Endothelial cell of hepatic sinusoid (primary cell): ENCODE measurements around the gene BICDL2.

ENCODE experiments used
- in situ Hi-C: cut with HindIII; loops from 2 replicates; pipeline ENCODE4 v1.10.0; 2017; ENCODE audit warnings: low sequenced_read_pairs

Gene BICDL2

GRCh38 chr16:3049921-3050481 is 13.3 kb upstream of the BICDL2 start:
- in situ Hi-C loops: loop anchor here (5.0 kb wide), 2 partner anchors 47 to 102 kb away; partner anchors contain the start of gene ZSCAN10

- in situ Hi-C loops: loop anchor here (5.0 kb wide), 2 partner anchors 50 to 105 kb away; partner anchors contain the start of gene ZSCAN10
Measured at GRCh38 chr16:3047387-3047720, 10.6 kb upstream of the BICDL2 start.

GRCh38 chr16:3046641-3047386 is 10.1 kb upstream of the BICDL2 start:
- in situ Hi-C loops: loop anchor here (5.0 kb wide), 2 partner anchors 50 to 105 kb away; partner anchors contain the start of gene ZSCAN10

- in situ Hi-C loops: loop anchor here (5.0 kb wide), 2 partner anchors 51 to 106 kb away; partner anchors contain the start of gene ZSCAN10
Measured at GRCh38 chr16:3045758-3046640, 9.3 kb upstream of the BICDL2 start, which contains the start of gene MMP25. MMP25 (plus strand) TSS chr16:3046561; CDS start chr16:3046918, 357 bp downstream.

- in situ Hi-C loops: loop anchor here (5.0 kb wide), 2 partner anchors 53 to 108 kb away; partner anchors contain the start of gene ZSCAN10
Measured at GRCh38 chr16:3044708-3045107, 8.0 kb upstream of the BICDL2 start.

- in situ Hi-C loops: no loop called here
Measured at GRCh38 chr16:3042376-3042775, 5.6 kb upstream of the BICDL2 start.

- in situ Hi-C loops: no loop called here
Measured at GRCh38 chr16:3038896-3039295, 2.2 kb upstream of the BICDL2 start.

GRCh38 chr16:3038256-3038655 is 1.5 kb upstream of the BICDL2 start:
- in situ Hi-C loops: no loop called here

- in situ Hi-C loops: no loop called here
Measured at GRCh38 chr16:3035972-3036725, 595 bp downstream of the BICDL2 start.

GRCh38 chr16:3035289-3035971 is 1.3 kb downstream of the BICDL2 start:
- in situ Hi-C loops: no loop called here

- in situ Hi-C loops: no loop called here
Measured at GRCh38 chr16:3032624-3033023, 4.1 kb downstream of the BICDL2 start.

- in situ Hi-C loops: no loop called here
Measured at GRCh38 chr16:3030222-3031212, 6.2 kb downstream of the BICDL2 start.

GRCh38 chr16:3029491-3030221 is 7.1 kb downstream of the BICDL2 start:
- in situ Hi-C loops: no loop called here

- in situ Hi-C loops: no loop called here
Measured at GRCh38 chr16:3028716-3029319, 7.9 kb downstream of the BICDL2 start.

GRCh38 chr16:3027983-3028715 is 8.6 kb downstream of the BICDL2 start:
- in situ Hi-C loops: no loop called here

GRCh38 chr16:3027489-3027795 is 9.3 kb downstream of the BICDL2 start:
- in situ Hi-C loops: no loop called here
